GM13977 (cell line): ENCODE data around the gene TMEM120A.

Source experiments
- DNase-seq: peaks from one replicate; pipeline ENCODE4 v3.0.0; 2012; ENCODE audit warnings: low spot score
- in situ Hi-C: fragments of 300-500 bp; cut with MboI; formaldehyde crosslinking; loops from one replicate; pipeline ENCODE4 v1.12.0; 2022; ENCODE audit warnings: low sequenced_read_pairs, low pct_unique_long_range_greater_than_20kb, mixed read lengths, inconsistent platforms; ENCODE audit not compliant: unreplicated experiment
- TF ChIP-seq, protein P1 (sequence below): IDR thresholded peaks from 2 replicates; pipeline ENCODE4 v1.5.1; 2012; ENCODE audit warnings: mild to moderate bottlenecking, control low read depth; ENCODE audit not compliant: insufficient read depth; ENCODE audit errors: extremely low read depth, missing control alignments

TMEM120A gene

DNA sequence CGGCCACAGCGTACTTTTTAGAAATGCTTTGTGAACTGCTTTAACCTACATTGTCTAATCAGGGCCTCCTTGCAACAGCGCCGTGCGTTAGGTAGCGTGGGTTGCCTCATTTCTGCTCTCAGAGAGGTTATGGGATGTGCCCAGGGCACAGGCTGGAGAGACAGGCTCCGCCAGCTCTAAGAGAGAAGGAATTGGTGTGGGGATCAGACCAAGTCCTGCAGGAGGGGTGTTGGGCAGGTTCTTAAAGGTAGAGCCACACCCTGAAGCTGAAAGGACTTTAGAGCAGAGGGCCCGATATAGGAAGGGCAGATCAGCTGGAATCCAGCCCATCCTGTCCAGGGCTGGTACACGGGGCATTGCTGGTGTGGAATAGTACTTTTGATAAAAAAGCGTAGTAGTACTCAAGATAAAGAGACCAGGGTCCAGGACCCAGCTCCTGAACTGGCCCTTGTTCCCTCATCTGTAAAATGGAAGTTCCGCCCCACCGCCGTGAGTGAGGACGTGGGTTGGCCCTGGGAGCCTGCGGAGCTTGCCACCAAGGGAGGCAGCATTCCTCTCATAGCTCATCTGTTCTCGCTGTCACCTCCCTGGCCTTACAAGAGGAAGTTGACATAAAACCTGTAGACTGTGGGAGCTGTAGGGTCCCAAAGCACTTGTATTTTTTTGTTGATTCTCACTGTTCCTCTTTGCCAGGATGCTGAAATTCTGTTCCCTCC, 37.2 kb downstream of the TMEM120A start:
- in situ Hi-C loops = no loop called here
- DNase-seq = no peak
- TF ChIP-seq, protein P1, sequence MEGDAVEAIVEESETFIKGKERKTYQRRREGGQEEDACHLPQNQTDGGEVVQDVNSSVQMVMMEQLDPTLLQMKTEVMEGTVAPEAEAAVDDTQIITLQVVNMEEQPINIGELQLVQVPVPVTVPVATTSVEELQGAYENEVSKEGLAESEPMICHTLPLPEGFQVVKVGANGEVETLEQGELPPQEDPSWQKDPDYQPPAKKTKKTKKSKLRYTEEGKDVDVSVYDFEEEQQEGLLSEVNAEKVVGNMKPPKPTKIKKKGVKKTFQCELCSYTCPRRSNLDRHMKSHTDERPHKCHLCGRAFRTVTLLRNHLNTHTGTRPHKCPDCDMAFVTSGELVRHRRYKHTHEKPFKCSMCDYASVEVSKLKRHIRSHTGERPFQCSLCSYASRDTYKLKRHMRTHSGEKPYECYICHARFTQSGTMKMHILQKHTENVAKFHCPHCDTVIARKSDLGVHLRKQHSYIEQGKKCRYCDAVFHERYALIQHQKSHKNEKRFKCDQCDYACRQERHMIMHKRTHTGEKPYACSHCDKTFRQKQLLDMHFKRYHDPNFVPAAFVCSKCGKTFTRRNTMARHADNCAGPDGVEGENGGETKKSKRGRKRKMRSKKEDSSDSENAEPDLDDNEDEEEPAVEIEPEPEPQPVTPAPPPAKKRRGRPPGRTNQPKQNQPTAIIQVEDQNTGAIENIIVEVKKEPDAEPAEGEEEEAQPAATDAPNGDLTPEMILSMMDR = no peak

DNA sequence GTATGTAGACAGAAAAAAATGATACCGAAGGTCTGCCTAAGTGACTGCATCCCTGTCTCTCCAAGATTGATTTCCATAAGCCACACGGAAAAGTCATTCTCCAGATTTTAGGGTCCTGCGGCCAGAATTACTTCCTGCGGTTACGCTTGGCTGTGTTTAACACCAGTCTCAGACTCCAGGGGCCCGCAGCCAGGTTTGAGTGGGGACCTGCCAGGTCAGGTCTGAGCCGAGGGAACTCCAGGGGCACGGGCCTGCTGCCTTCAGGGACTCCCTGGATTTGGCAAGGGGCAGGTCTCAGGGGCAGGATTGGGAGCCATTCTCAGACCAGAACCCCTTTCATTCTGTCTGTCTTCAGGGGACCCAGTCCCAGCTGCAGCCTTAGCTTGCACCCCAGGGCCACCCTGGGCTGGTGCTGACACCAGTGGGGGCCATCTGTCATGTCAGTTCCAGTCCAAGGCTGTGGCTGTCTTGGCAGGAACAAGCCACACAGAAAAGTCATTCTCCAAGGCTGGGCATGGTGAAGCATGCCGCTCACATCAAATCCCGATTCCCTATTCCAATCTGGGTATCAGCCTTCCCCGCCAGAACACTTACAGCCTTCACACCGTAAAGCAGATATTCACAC, 39.0 kb downstream of the TMEM120A start:
- in situ Hi-C loops = no loop called here
- no peak for DNase-seq
- TF ChIP-seq, protein P1 = no peak

GRCh38 chr7:75953931-75954330, 40.5 kb downstream of the TMEM120A start:
- DNase-seq = no peak
- TF ChIP-seq, protein P1 = no peak
- in situ Hi-C loops = no loop called here

DNA sequence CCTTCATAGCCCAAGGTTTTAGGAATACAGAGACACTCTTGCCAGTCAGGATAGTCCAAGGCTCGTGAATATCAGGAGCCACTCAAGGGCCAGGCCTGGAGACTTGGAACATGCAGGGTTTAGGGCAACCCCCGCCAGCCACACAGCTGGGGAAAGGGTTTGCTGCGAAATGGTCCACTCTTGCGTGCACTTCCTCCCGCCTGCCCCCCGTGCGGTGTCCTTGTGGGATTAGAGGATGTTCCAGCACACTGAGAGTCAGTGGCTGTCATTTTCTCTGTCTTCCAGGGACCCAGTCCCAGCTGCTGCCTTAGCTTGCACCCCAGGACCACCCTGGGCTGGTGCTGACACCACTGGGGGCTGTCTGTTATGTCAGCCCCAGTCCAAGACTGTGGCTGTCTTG, 41.0 kb downstream of the TMEM120A start:
- TF ChIP-seq, protein P1 = no peak
- no peak for DNase-seq
- in situ Hi-C loops = no loop called here

DNA sequence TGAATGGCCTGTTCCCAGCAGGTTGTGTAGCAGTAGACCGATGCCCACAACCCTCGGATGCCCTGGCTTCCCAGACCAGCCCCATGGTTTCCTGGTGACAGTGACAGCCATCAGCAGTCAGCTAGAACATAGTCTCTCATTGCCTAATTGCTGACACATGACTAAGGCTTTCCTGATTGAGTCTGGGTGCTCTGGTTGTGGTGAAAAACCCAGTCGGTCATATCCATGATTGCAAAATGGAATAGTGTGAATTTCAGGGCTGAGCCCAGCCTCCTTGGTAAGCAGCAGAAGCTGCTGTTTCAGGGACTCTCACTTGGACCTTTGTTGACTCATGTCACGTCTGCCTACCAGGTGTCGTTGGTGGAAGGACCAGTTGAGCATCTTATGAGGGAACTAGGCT, 42.9 kb downstream of the TMEM120A start:
- in situ Hi-C loops = no loop called here
- TF ChIP-seq, protein P1 = no peak
- DNase-seq = no peak

DNA sequence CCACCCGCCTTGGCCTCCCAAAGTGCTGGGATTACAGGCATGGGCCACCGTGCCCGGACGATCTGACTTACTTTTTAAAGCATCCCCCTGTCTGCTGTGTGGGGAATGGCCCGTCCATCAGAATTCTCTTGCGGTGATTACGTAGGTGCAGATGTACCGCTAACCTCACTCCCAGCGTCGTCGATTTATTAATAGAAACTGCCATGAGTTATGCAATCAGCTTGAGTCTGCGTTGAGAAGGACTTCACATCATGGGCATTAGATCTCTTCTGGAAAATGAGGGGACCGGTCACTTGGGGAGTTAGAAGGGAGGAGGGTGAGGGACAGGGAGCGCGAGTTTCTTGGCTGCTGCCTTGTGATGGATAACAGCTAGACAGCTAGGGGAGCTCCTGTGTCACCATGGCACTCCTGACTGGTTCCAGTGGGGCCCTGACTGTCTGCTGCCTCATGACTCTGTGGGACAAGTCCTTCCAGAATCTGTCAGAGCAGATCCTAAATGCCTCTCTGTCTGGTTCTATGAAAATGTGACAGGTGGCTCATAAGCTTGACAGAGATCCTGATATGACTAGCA, 44.2 kb downstream of the TMEM120A start:
- no peak for DNase-seq
- in situ Hi-C loops = no loop called here
- TF ChIP-seq, protein P1 = no peak
